Measurements from ENCODE around the gene IFNA1.

The IFNA1 gene

GRCh38 chr9:21470126-21470525 is 29.9 kb downstream of the IFNA1 start:
- FAIRE-seq (no peak), DNase-seq (ENCODE audit: insufficient read length, low spot score) (no peak)
- TF ChIP-seq CTCF (IDR thresholded peaks at IDR 0.05; ENCODE audit: insufficient read depth, missing control alignments) = no peak

- DNase-seq (ENCODE audit: insufficient read length, low spot score) = no peak
- FAIRE-seq = no peak
- no peak for TF ChIP-seq CTCF (IDR thresholded peaks at IDR 0.05; ENCODE audit: insufficient read depth, missing control alignments)
Measured at GRCh38 chr9:21473236-21473635, 33.0 kb downstream of the IFNA1 start.

DNA sequence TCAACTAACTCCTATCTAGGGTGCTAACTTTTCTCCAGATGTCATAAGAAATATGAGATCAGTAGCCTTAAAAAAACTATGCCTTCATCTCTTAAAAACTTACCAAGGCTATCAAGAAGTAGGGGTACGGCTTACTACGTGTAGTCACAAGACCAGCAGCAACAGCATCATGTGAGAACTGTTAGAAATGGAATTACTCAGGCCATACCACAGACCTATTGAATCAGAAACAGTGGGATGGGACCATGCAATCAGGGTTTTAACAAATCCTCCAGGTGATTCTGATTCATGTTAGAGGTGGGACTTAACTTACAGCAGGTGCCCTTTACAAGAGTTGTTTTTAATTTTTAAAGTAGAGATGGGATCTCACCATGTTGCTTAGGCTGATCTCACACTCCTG is 37.2 kb downstream of the IFNA1 start:
- TF ChIP-seq CTCF (IDR thresholded peaks at IDR 0.05; ENCODE audit: insufficient read depth, missing control alignments) = no peak
- FAIRE-seq = no peak
- DNase-seq (ENCODE audit: insufficient read length, low spot score) = no peak

DNA sequence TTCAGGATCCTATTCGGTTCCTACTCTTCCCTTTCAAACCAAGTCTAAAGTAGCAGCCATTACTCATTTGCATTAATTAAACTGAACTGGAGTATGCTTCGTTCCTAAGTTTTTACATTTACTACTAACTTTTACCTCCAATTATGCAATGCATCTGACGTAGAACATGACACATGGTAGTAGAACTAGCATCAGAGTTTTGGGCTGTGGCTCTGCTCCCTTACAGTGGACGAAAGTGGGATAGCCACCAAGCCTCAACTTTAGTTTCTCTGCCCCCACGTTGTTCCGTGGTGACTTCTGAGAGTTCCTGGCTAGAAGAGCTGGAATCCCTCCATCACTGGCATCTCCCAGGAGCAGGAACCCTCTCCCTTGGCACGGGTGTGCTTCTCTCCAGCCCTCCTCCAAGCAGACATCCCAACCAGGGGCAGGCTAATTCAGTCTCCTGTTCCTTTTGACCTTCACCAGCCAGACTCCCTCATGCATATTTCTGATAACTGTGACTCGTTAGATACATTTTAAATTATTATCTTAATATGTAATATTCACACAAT is 39.0 kb downstream of the IFNA1 start:
- no peak for TF ChIP-seq CTCF (IDR thresholded peaks at IDR 0.05; ENCODE audit: insufficient read depth, missing control alignments)
- no peak for DNase-seq (ENCODE audit: insufficient read length, low spot score)
- no peak for FAIRE-seq

DNA sequence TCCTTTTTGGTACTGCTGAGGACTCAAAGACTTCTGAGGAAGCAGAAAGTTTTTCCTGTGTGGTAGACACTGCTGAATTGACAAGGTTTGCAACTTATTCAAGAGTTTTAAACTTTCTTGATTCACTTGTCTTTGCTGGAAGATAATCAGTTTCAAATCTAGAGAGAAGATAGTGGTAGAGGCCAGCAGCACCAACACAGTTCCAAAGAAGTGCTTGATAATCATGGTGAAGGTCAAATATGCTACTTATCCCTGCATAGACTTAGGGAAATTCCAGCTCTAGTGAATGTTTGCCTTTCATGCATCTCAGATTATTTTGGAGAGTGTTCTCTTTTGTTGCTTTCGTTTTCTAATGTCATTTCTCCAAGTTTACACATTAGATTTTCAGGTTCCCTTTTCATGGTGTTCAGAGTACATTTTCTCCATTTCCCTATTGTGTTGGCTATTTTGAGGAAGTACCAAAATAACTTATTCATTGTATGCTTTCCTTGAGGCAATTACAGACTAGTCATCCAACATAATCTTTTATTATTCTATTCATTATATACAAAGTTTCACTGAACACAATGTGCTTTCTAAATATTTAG is 41.3 kb downstream of the IFNA1 start:
- DNase-seq (ENCODE audit: insufficient read length, low spot score) = no peak
- FAIRE-seq = no peak
- TF ChIP-seq CTCF (IDR thresholded peaks at IDR 0.05; ENCODE audit: insufficient read depth, missing control alignments) = no peak

GRCh38 chr9:21482213-21482612 is 42.0 kb downstream of the IFNA1 start, which contains the start of gene IFNE:
IFNE (minus strand) TSS chr9:21482313; CDS start chr9:21481694, 619 bp downstream.
- FAIRE-seq = no peak
- TF ChIP-seq CTCF (IDR thresholded peaks at IDR 0.05; ENCODE audit: insufficient read depth, missing control alignments) = no peak

More at GRCh38 chr9:21482213-21482612, 42.0 kb downstream of the IFNA1 start, which contains the start of gene IFNE:
- no peak for DNase-seq (ENCODE audit: insufficient read length, low spot score)

Data from D721Med (cell line).